NCI-H345 treated with DMSO at 0.1 percent for 48 hours (cell line): ENCODE results near the gene PTPN14.
"Not testable (repeated sequence)": the region's sequence is repeated elsewhere in the genome, so short reads cannot be mapped to it uniquely, and the experiment has no call there.

ENCODE experiments used
- DNase-seq: peaks from one replicate; lab custom pipeline; 2025; ENCODE audit not compliant: unreplicated experiment; lab: John Stamatoyannopoulos, UW

The PTPN14 gene

DNA sequence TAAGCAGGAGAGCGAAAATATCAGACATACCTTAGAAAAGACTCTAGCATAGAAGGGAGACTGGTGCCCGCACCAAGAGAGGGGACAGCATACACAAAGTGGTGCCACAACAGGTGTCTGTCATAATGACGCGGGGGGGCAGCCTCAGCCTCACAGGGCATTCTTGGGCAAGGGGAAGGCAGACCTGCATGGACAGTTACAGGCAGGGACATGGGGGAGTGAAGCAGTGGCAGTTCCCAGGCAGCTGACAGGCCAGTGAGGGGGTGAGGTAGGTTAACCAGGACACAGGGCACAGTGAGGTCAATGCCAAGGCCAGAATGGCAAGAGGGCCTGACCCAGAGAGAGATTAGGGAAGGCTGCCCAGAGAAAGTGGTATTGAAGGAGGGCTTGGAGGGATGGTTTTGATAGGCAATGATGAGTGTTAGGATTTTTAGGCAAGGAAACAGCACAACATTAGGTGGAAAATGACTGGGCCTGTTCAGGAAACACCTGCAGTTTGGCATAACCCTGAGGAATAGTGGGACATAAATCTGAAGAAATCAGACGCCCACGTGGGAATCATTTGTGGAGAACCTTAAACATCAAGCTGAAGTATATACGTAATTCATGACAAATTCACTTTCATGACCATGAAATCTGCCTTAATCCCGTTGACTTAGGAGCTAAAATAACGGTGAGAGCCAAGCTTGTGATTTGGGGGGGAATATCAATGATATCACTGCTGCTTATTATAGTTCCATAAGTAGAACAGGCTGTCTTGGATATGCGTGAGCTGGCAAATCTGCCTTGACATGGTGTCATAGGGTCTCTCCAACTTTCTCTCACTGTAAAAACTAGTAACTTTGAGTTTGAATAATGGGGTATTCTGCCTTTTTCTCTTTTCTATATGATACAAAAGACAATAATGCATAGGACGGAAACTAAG is 8.9 kb downstream of the PTPN14 start:
- no peak for DNase-seq

- DNase-seq = no peak
Measured at GRCh38 chr1:214541693-214542092, 9.7 kb downstream of the PTPN14 start.

GRCh38 chr1:214541206-214541605 is 10.2 kb downstream of the PTPN14 start:
- no peak for DNase-seq

DNA sequence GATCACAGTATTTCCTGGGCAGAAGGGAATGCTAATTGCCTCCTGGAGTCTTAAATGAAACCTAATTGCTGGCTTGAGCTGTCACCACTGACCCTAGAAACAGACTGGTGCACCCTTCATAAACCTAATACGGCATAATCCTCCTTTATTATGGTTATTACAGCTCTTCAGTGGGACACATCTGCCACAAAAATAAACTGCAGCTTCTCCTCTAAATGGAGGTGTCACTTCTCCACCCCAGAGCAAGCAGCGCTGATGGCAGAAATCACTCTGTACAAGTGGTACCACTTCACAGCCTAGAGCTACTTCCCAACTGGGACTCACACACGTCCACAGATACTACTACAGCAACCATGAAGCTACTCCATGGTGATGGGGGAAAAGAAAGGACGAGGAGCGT is 11.1 kb downstream of the PTPN14 start:
- no peak for DNase-seq

DNA sequence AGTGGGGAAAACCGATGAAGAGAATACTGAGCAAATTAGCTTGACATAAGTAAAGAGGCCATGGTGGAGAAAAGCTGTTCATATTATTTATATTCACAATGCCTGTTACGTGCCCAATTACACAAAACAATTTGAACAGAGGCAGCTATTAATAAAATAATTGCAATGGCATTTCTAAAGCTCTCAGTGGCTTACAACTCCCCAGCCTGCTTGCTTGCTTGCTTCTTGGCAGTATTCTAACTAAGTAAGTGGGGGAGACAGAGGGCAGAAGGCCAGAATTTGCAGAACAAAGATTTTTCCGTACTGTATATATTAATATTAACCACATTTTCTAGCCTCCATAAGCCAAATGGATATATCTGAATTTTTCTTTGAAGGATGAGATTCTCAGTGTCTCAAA is 12.9 kb downstream of the PTPN14 start:
- DNase-seq = no peak

DNA sequence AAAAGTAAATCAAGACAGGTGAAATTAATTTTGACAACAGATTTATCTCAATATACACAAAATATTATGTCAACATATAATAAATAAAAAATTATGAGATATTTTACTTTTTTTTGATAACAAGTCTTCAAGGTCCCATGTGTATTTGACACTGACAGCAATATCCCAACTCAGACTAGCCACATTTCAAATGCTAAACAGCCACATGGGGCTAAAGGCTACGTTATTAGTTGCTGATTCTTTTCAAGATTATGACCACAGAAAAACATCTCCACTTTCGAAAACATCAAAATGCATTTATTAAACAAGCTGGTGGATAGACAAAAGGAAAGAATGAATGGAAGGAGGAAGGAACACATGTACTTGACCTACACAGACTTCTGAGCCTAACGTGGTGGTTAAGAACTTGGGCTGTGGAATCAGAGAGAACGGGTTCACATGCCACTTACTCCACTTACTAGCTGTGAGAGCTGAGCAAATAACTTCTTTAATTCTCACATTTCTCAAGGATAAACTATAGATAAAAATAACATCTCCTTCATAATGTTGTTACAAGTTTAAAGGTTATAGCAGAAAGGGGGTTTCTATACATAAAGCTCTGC is 13.4 kb downstream of the PTPN14 start:
- no peak for DNase-seq

DNA sequence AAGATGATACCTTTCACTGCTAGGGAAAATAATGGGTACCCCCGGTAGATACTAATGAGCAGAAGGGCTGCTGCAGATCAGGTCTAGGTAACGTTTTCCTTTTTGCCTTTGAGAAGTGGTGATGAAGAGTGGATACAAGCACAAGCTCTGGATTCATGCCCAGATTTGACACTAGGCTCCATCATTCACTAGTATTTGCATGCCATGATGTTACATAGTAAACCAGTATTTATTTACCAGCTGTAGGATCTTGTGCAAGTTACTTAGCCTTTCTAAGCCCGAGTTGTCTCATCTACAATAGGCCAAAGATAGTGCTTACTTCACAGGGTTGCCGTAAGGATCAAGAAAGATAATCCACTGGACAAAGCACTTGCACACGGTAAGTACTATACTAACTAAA is 14.2 kb downstream of the PTPN14 start:
- no peak for DNase-seq

GRCh38 chr1:214532070-214532469 is 19.3 kb downstream of the PTPN14 start:
- DNase-seq = no peak

GRCh38 chr1:214525535-214526019 is 25.8 kb downstream of the PTPN14 start:
- no peak for DNase-seq

- no peak for DNase-seq
Measured at GRCh38 chr1:214524824-214525223, 26.6 kb downstream of the PTPN14 start.

GRCh38 chr1:214523124-214523824 is 28.1 kb downstream of the PTPN14 start:
- DNase-seq = no peak

- not testable (repeated sequence) for DNase-seq
Measured at GRCh38 chr1:214521458-214521857, 29.9 kb downstream of the PTPN14 start.

GRCh38 chr1:214520544-214521165 is 30.7 kb downstream of the PTPN14 start:
- DNase-seq = peak; percentile 85

DNA sequence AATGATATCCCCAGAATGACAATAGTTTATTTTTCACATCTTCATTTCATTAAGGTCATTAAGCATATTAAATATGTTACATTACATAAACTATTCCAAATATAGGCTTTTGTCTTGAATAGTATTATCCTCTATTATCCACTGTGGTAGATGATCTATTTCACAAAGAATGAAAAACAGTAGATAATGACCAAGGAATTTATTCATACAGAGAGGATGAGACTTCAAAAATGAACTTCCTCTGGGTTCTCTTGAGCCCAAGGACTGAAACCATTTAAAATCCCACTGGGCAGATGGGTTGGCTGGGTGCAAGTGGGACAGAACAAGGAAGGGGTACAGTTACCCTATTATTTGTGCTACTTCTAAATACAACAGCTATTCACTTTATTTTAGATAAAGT is 33.0 kb downstream of the PTPN14 start:
- DNase-seq = no peak

DNA sequence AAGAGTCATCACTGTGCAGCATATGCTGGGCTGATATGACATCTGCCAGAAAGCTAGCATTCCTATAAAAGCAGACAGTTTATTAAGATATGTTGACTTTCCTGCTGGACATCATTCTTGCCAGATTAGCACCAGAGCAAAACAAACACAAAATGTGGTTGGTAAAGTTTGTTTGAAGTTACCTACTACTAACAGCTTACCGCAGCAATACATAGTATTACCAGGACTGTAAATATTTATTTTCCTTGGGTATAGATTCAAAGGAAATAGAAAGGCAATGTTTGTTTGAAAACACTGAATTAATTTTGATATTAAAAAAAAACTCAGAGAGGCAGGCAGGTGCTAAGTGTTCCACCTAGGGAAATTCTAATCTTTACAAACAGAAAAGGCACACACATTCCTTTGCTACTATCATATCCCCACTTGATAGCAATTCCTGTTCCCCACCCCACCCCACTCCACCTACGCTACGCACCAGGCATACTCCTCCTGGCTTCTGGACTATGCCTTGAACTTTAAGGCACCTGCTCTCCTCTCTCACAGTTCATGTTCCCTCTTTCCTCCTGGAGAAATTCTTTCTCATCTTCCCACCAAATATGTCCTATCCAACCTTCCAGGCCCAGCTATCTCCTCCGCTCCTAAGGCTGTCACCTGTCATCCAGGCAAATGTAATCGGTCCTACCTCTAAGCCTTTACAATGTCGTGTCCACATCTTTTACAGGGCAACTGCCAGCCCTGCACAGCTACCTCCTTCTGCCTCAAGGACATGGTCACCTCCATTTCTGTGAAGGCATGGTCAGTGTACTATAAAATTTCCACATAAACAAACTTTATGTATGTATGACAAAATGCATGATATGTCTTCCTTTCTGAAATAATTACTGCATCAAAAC is 34.7 kb downstream of the PTPN14 start:
- DNase-seq = no peak

GRCh38 chr1:214515544-214516433 is 35.6 kb downstream of the PTPN14 start:
- DNase-seq = no peak

- no peak for DNase-seq
Measured at GRCh38 chr1:214514819-214515383, 36.5 kb downstream of the PTPN14 start.

- no peak for DNase-seq
Measured at GRCh38 chr1:214514032-214514818, 37.2 kb downstream of the PTPN14 start.
